Neuronal stem cell (in vitro differentiated cells): ENCODE measurements around the gene PRDX2.
A peak's percentile ranks its signal among the peaks of the same experiment; 100 is the strongest.

Experiments
- DNase-seq: peaks from one replicate; pipeline ENCODE4 v3.0.0-alpha.2; 2013; ENCODE audit warnings: low spot score
- H2AFZ ChIP-seq: one replicate; pipeline ENCODE4 v1.6.1; 2013; ENCODE audit warnings: mild to moderate bottlenecking, low read length, inconsistent platforms
- H2AK5ac ChIP-seq: 2 replicates; pipeline ENCODE4 v1.6.1; 2013; ENCODE audit warnings: low read depth, mild to moderate bottlenecking, inconsistent platforms, low read length, moderate library complexity, mixed read lengths
- H2BK120ac ChIP-seq: 2 replicates; pipeline ENCODE4 v1.6.1; 2013; ENCODE audit warnings: low read depth, mild to moderate bottlenecking, inconsistent platforms, low read length, moderate library complexity, mixed read lengths
- H2BK12ac ChIP-seq: one replicate; pipeline ENCODE4 v1.6.1; 2013; ENCODE audit warnings: low read length, inconsistent platforms
- H2BK15ac ChIP-seq: 2 replicates; pipeline ENCODE4 v1.6.1; 2013; ENCODE audit warnings: mild to moderate bottlenecking, low read length, inconsistent platforms, mixed read lengths
- H2BK5ac ChIP-seq: one replicate; pipeline ENCODE4 v1.6.1; 2013; ENCODE audit warnings: inconsistent platforms, mild to moderate bottlenecking, low read length, moderate library complexity
- H3K14ac ChIP-seq: one replicate; pipeline ENCODE4 v1.6.1; 2013; ENCODE audit warnings: low read length, inconsistent platforms
- H3K18ac ChIP-seq: 2 replicates; pipeline ENCODE4 v1.6.1; 2013; ENCODE audit warnings: low read length, inconsistent platforms
- H3K23ac ChIP-seq: 2 replicates; pipeline ENCODE4 v1.6.1; 2013; ENCODE audit warnings: low read depth, mild to moderate bottlenecking, mixed read lengths, low read length, inconsistent platforms; ENCODE audit not compliant: poor library complexity
- H3K27ac ChIP-seq: replicated peaks from 3 replicates; pipeline ENCODE4 v1.5.1; 2013; ENCODE audit warnings: low read length, inconsistent platforms
- H3K27me3 ChIP-seq, 3 experiments: 2 replicates each; pipeline ENCODE4 v1.6.1; 2013; ENCODE audit warnings: low read length in 3 of 3, mild to moderate bottlenecking in 2 of 3, inconsistent platforms in 1 of 3, low read depth in 1 of 3, mixed read lengths in 1 of 3, moderate library complexity in 1 of 3; ENCODE audit not compliant: control insufficient read depth in 3 of 3, insufficient read depth in 3 of 3
- H3K36me3 ChIP-seq, 2 donors: replicated peaks in 1 of 2; 2 replicates each; pipeline ENCODE4 v1.6.1; 2013; ENCODE audit warnings: low read length in 2 of 2; ENCODE audit not compliant: control insufficient read depth in 2 of 2, insufficient read depth in 2 of 2
- H3K4ac ChIP-seq: 2 replicates; pipeline ENCODE4 v1.6.1; 2013; ENCODE audit warnings: inconsistent platforms, mild to moderate bottlenecking, low read length, moderate library complexity
- H3K4me1 ChIP-seq, 2 donors: 1 replicate in 1 of 2; 2 replicates in 1 of 2; pipeline ENCODE4 v1.6.1; 2013; ENCODE audit warnings: low read length in 2 of 2, low read depth in 1 of 2; ENCODE audit not compliant: control insufficient read depth in 2 of 2, insufficient read depth in 1 of 2
- H3K4me2 ChIP-seq: one replicate; pipeline ENCODE4 v1.6.1; 2013; ENCODE audit warnings: mild to moderate bottlenecking, low read length, inconsistent platforms; ENCODE audit not compliant: insufficient read depth, poor library complexity, severe bottlenecking
- H3K4me3 ChIP-seq, 2 donors: 2 replicates each; pipeline ENCODE4 v1.5.1; 2013; ENCODE audit warnings: low read length in 2 of 2, mild to moderate bottlenecking in 2 of 2, inconsistent platforms in 1 of 2, moderate library complexity in 1 of 2
- H3K79me1 ChIP-seq: one replicate; pipeline ENCODE4 v1.6.1; 2013; ENCODE audit warnings: low read depth, mild to moderate bottlenecking, inconsistent platforms, low read length, moderate library complexity
- H3K9ac ChIP-seq: one replicate; pipeline ENCODE4 v1.6.1; 2013; ENCODE audit warnings: mild to moderate bottlenecking, low read depth, low read length, inconsistent platforms; ENCODE audit not compliant: poor library complexity
- H3K9me3 ChIP-seq, 2 donors: replicated peaks in 1 of 2; 2 replicates each; pipeline versions ENCODE3 to v1.6.1; 2013; ENCODE audit warnings: low read length in 2 of 2, mild to moderate bottlenecking in 2 of 2, inconsistent platforms in 1 of 2, low read depth in 1 of 2, mixed read lengths in 1 of 2, moderate library complexity in 1 of 2; ENCODE audit not compliant: control insufficient read depth in 2 of 2, insufficient read depth in 1 of 2
- H4K8ac ChIP-seq: one replicate; pipeline ENCODE4 v1.6.1; 2013; ENCODE audit warnings: low read depth, mild to moderate bottlenecking, inconsistent platforms, low read length, moderate library complexity
- H4K91ac ChIP-seq: one replicate; pipeline ENCODE4 v1.6.1; 2013; ENCODE audit warnings: low read length, low read depth, mild to moderate bottlenecking, inconsistent platforms; ENCODE audit not compliant: poor library complexity
- WGBS, 2 donors: extraction: QIAGEN DNeasy Blood & Tissue Kit; methylation state at CpG; one replicate each; pipeline ENCODE4 v1.1.7; 2013; ENCODE audit warnings: missing lambda C conversion rate in 2 of 2, mixed read lengths in 1 of 2; ENCODE audit not compliant: insufficient read length in 2 of 2, insufficient replicate concordance in 1 of 2; ENCODE audit errors: extremely low coverage in 2 of 2; 5-methylcytosine and 5-hydroxymethylcytosine counted together

The PRDX2 gene

DNA sequence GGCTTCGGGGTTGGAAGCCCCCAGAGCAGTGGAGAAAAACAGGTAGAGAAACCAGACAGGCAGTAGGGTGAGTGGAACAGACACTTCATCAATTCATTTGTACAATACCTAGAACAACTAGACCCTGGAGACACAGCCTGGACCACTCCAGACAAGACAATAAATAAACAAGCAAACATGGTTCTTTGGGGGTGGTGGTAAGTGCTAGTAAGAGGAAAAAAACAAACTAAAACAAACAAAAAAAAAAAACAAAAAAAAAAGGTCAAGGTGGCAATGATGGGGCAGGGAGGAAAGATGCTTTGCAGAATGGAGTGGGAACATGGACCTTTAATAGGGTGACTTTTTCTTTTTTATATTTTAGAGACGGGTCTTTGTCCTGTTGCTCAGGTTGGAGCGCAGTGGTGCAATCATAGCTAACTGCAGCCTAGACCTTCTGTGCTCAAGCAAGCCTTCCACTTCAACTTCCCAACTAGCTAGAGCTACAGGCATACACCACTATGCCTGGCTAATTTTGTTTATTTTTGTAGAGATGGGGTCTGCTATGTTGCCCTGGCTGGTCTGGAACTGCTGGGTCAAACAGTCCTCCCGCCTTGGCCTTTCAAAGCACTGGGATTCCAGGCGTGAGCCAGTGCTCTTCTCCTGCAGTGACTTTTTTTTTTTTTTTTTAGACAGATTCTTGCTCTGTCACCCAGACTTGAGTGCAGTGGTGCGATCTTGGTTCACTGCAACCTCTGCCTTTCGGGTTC lies 7.2 kb downstream of the PRDX2 start:
- Histone ChIP-seq H3K4ac (peak overlapping the region; percentile 30), H3K27me3 (peaks cover 0 to 31% (median 3%) of the 10 kb centered on the region in 3 experiments), H4K91ac (no peak overlapping the region), H2AK5ac (peak overlapping the region; percentile 29), H3K79me1 (peaks cover 4% of the 10 kb centered on the region), H3K4me1 (peaks cover 14 to 30% of the 10 kb centered on the region in 2 donors), H3K27ac (no peak overlapping the region), H2AFZ (peak overlapping the region; percentile 88), H2BK5ac (peak overlapping the region; percentile 55), H2BK15ac (no peak overlapping the region), H3K23ac (peak overlapping the region; percentile 90), H3K9ac (peak overlapping the region; percentile 73), H3K9me3 (no peaks in the 10 kb centered on the region), H3K14ac (no peak overlapping the region), H2BK120ac (no peak overlapping the region), H3K36me3 (peaks cover 2 to 18% of the 10 kb centered on the region in 2 donors), H3K4me2 (peak overlapping the region; percentile 99), H2BK12ac (no peak overlapping the region), H3K4me3 (peak overlapping the region; percentile 60 to 73), H3K18ac (peak overlapping the region; percentile 70), H4K8ac (no peak overlapping the region)
- no peak for DNase-seq
- no CpG with 5 or more reads among the region's 7 CpGs for WGBS, 2 donors

DNA sequence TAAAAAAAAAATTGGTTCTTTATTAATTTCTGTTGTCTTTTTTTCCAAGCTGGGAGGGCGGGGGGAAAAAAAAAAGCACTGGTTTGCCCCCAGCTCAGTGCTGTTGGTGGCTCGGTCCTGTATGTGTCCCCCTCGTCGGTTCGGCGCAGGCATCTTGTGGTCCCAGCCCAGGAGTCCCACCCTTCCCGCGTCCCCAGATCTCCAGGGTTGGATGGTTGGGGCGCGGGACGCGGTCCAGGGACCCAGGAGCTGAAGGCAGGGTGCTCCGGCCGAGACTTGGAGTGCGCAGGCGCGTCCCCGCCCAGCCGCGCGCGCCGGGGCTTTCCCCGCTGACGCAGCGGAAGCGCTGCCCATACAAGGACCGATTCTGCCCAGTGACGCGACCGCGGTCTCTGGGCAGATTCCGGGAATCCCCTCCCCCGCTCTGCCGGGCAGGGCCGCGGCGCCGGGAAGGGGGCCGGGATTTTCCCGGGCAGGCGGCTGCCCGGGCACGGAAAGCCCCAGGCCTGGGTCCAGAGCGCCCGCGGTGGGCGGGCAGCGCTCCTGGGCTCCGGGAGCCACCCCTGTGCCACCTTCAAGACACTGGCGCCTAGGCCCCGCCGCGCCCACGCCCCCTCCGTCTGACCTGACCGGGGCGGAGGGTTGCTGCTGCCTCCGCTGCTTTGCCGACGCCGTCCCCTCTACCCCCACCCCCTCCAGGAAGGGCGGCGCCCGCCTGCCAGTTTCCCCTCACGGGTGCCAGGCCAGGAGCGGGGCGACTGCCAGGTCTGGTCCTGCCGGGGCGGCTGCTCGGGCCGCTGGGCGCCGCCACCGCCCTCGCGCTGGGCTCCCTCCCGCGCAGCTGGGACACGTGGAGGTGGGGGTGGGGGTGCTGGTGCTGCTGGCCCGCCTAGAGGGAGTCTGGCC lies 8.1 kb downstream of the PRDX2 start:
- peaks cover 21 to 37% of the 10 kb centered on the region in 2 donors for H3K4me1 ChIP-seq
- H3K36me3 ChIP-seq, result peaks cover under 1 to 12% of the 10 kb centered on the region in 2 donors
- no peak overlapping the region for H4K8ac ChIP-seq
- no CpG with 5 or more reads among the region's 81 CpGs for WGBS, 2 donors
- peaks cover 4% of the 10 kb centered on the region for H3K79me1 ChIP-seq
- no peak overlapping the region for H4K91ac ChIP-seq
- H2BK15ac ChIP-seq, result no peak overlapping the region
- peak overlapping the region; percentile 70 for H3K18ac ChIP-seq
- peak overlapping the region; percentile 90 for H3K23ac ChIP-seq
- peak overlapping the region; percentile 55 for H2BK5ac ChIP-seq
- H3K4ac ChIP-seq, result peak overlapping the region; percentile 30
- H3K9me3 ChIP-seq, result no peaks in the 10 kb centered on the region
- H2BK12ac ChIP-seq, result no peak overlapping the region
- peak overlapping the region; percentile 29 for H2AK5ac ChIP-seq
- no peak overlapping the region for H3K27ac ChIP-seq
- DNase-seq, result peak; percentile 94
- peak overlapping the region; percentile 60 to 73 for H3K4me3 ChIP-seq
- peak overlapping the region; percentile 73 for H3K9ac ChIP-seq
- H3K14ac ChIP-seq, result no peak overlapping the region
- peak overlapping the region; percentile 99 for H3K4me2 ChIP-seq
- peaks cover 0 to 31% (median 3%) of the 10 kb centered on the region in 3 experiments for H3K27me3 ChIP-seq
- peak overlapping the region; percentile 88 for H2AFZ ChIP-seq
- no peak overlapping the region for H2BK120ac ChIP-seq

DNA sequence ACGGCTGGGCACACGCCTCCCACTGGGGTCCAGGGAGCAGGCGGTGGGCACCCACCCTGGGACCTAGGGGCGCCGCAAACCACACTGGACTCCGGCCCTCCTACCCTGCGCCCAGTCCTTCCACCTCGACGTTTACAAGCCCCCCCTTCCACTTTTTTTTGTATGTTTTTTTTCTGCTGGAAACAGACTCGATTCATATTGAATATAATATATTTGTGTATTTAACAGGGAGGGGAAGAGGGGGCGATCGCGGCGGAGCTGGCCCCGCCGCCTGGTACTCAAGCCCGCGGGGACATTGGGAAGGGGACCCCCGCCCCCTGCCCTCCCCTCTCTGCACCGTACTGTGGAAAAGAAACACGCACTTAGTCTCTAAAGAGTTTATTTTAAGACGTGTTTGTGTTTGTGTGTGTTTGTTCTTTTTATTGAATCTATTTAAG lies 8.7 kb downstream of the PRDX2 start:
- no peak overlapping the region for H2BK120ac ChIP-seq
- H3K18ac ChIP-seq, result peak overlapping the region; percentile 97
- H4K91ac ChIP-seq, result no peak overlapping the region
- peaks cover 4% of the 10 kb centered on the region for H3K79me1 ChIP-seq
- no CpG with 5 or more reads among the region's 22 CpGs for WGBS, 2 donors
- H3K14ac ChIP-seq, result no peak overlapping the region
- peaks cover 0 to 8% of the 10 kb centered on the region in 2 donors for H3K36me3 ChIP-seq
- no peaks in the 10 kb centered on the region for H3K9me3 ChIP-seq
- H2BK15ac ChIP-seq, result peak overlapping the region; percentile 84
- H3K4me3 ChIP-seq, result peak overlapping the region; percentile 60 to 79
- peak overlapping the region; percentile 85 for H3K23ac ChIP-seq
- no peak overlapping the region for H2BK12ac ChIP-seq
- H3K27me3 ChIP-seq, result peaks cover 0 to 31% (median 3%) of the 10 kb centered on the region in 3 experiments
- H3K4ac ChIP-seq, result no peak overlapping the region
- peak overlapping the region; percentile 71 for H2BK5ac ChIP-seq
- H4K8ac ChIP-seq, result no peak overlapping the region
- peaks cover 24 to 43% of the 10 kb centered on the region in 2 donors for H3K4me1 ChIP-seq
- no peak for DNase-seq
- H2AK5ac ChIP-seq, result peak overlapping the region; percentile 72
- no peak overlapping the region for H3K27ac ChIP-seq
- peak overlapping the region; percentile 96 for H3K4me2 ChIP-seq
- H2AFZ ChIP-seq, result peak overlapping the region; percentile 88
- H3K9ac ChIP-seq, result peak overlapping the region; percentile 91
